ENCODE measurements around the gene INPP5J.

INPP5J gene

DNA sequence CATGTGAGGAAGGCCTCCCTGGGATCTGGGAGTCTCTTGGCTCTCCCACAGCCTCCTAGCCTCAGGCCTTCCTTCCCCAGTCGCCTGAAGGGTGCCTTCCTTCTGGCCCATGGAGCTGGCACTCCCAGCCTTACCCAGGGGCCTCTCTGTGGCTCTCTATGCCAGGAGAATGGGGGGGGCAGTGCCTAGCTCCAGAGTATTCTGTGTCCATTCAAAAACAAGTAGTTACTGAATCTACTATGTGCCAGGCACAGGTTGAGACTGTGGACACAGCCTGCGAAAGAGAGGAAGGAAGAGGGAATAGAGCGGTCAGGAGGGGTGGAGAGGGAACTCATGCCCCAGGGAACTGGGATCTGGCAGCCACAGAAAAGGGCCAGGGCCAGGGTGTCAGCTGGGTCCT is 20.3 kb downstream of the INPP5J start:
- Histone ChIP-seq H3K9me3 (ENCODE audit: control insufficient read depth in 1 of 2, low read length in 2 of 2) (no peaks in the 10 kb centered on the region), H3K4me3 (ENCODE audit: low read depth in 1 of 2, low read length in 2 of 2) (no peak overlapping the region), H3K36me3 (ENCODE audit: control insufficient read depth in 1 of 2, insufficient read depth in 2 of 2, low read length in 2 of 2) (no peaks in the 10 kb centered on the region), H3K27me3 (ENCODE audit: low read depth, low read length) (peaks cover 9% of the 10 kb centered on the region), H3K27ac (ENCODE audit: low read length) (no peak overlapping the region), H3K4me1 (ENCODE audit: control insufficient read depth in 1 of 2, insufficient read depth in 2 of 2, low read length in 2 of 2) (no peaks in the 10 kb centered on the region)

DNA sequence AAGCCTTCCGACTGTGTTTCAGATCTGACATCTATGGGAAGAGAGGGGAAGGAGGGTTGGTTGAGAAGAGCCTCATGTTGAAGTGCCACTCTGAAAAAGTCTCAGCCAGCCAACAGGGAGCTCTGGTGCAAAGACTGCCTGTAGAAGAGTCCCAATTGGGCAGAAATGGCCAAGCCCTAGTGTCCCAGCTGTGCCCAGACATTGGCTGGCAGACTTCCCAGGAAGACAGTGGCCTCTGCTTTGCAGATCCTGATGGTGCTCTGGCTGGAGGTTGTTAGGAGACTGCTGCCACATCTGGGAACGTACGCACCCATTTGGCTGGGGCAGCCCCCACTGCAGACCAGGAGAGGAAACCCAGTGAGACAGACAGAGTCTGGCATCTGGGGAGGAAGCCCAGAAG is 20.8 kb downstream of the INPP5J start:
- H3K27ac ChIP-seq (ENCODE audit: low read length), result no peak overlapping the region
- H3K36me3 ChIP-seq (ENCODE audit: control insufficient read depth in 1 of 2, insufficient read depth in 2 of 2, low read length in 2 of 2), result no peaks in the 10 kb centered on the region
- H3K4me3 ChIP-seq (ENCODE audit: low read depth in 1 of 2, low read length in 2 of 2), result no peak overlapping the region
- peaks cover 9% of the 10 kb centered on the region for H3K27me3 ChIP-seq (ENCODE audit: low read depth, low read length)
- peaks cover 0 to under 1% of the 10 kb centered on the region in 2 donors for H3K4me1 ChIP-seq (ENCODE audit: control insufficient read depth in 1 of 2, insufficient read depth in 2 of 2, low read length in 2 of 2)
- H3K9me3 ChIP-seq (ENCODE audit: control insufficient read depth in 1 of 2, low read length in 2 of 2), result no peaks in the 10 kb centered on the region

DNA sequence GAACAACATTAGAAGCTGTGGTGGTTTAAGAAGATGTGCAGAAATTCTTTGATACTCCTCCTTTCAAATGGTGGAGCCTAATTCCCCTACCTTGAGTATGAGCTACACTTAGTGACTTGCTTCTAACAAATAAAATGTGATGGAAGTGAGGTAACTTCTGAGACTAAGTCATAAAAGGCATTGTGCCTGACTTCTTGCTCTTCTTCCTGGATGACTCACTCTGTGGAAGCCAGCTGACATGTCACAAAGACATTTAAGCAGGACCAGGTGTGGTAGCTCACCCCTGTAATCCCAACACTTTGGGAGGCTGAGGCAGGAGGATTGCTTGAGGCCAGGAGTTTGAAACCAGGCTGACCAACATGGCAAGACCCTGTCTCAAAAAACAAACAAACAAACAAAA is 21.5 kb downstream of the INPP5J start:
- Histone ChIP-seq H3K27ac (ENCODE audit: low read length) (no peak overlapping the region), H3K27me3 (ENCODE audit: low read depth, low read length) (peaks cover 7% of the 10 kb centered on the region), H3K36me3 (ENCODE audit: control insufficient read depth in 1 of 2, insufficient read depth in 2 of 2, low read length in 2 of 2) (no peaks in the 10 kb centered on the region), H3K9me3 (ENCODE audit: control insufficient read depth in 1 of 2, low read length in 2 of 2) (no peaks in the 10 kb centered on the region), H3K4me1 (ENCODE audit: control insufficient read depth in 1 of 2, insufficient read depth in 2 of 2, low read length in 2 of 2) (peaks cover 0 to 7% of the 10 kb centered on the region in 2 donors), H3K4me3 (ENCODE audit: low read depth in 1 of 2, low read length in 2 of 2) (no peak overlapping the region)

DNA sequence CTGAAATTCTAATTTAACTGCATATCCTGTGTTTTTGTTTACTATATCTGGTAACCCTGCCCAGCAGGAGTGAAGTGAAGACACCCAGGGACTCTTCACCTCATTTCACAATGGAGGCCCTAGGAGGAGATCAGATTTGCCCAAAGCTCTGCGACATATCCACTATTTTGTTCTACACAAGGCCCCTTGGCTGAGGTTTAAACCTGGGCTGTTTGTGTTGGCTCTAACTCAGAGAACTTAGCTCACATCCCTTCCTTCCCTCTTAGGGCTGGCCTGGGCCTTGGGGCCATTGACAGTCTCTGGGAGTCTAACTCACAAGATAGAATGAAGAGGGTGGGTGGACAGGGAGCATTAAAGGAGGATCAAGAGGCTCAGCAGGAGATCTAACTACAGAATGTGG is 25.7 kb downstream of the INPP5J start:
- H3K9me3 ChIP-seq (ENCODE audit: control insufficient read depth in 1 of 2, low read length in 2 of 2), result no peaks in the 10 kb centered on the region
- peaks cover 0 to 7% of the 10 kb centered on the region in 2 donors for H3K4me1 ChIP-seq (ENCODE audit: control insufficient read depth in 1 of 2, insufficient read depth in 2 of 2, low read length in 2 of 2)
- H3K4me3 ChIP-seq (ENCODE audit: low read depth in 1 of 2, low read length in 2 of 2), result no peak overlapping the region
- no peaks in the 10 kb centered on the region for H3K27me3 ChIP-seq (ENCODE audit: low read depth, low read length)
- no peaks in the 10 kb centered on the region for H3K36me3 ChIP-seq (ENCODE audit: control insufficient read depth in 1 of 2, insufficient read depth in 2 of 2, low read length in 2 of 2)
- peak overlapping the region; percentile 14 for H3K27ac ChIP-seq (ENCODE audit: low read length)

DNA sequence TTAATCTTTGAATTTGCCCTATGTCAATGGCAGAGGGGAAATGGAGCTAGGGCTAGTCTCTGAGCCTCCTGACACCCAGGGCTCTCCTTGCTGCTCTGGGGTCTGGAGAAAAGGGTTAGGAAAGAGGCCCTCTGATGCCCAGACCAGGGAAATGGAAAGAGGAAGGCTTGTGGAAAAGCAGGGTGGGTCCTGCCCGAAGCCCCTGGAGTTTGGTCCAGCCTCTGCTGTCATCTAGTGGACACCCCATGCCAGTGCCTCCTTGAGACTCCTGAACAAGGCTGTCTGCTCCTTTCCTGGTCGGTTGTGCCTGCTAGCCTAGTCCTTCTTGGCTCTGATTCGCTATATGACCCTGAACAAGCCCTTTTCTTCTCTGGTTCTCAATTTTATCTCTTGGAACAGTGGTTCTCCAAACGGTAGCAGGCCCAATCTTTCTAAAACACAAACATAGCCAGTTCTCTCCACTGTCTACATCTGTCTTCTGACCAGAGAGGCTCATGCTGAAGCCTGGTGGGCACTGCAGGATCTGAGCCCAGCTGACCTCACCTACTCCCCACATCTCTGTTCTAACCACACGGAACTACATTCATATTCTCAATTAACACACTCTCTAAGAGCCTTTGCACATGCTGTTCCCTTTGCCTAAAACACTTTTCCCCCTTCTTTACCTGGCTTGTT is 26.3 kb downstream of the INPP5J start:
- Histone ChIP-seq H3K9me3 (ENCODE audit: control insufficient read depth in 1 of 2, low read length in 2 of 2) (no peaks in the 10 kb centered on the region), H3K4me3 (ENCODE audit: low read depth in 1 of 2, low read length in 2 of 2) (no peak overlapping the region), H3K4me1 (ENCODE audit: control insufficient read depth in 1 of 2, insufficient read depth in 2 of 2, low read length in 2 of 2) (peaks cover 0 to 7% of the 10 kb centered on the region in 2 donors), H3K27me3 (ENCODE audit: low read depth, low read length) (no peaks in the 10 kb centered on the region), H3K27ac (ENCODE audit: low read length) (peak overlapping the region; percentile 14), H3K36me3 (ENCODE audit: control insufficient read depth in 1 of 2, insufficient read depth in 2 of 2, low read length in 2 of 2) (no peaks in the 10 kb centered on the region)

DNA sequence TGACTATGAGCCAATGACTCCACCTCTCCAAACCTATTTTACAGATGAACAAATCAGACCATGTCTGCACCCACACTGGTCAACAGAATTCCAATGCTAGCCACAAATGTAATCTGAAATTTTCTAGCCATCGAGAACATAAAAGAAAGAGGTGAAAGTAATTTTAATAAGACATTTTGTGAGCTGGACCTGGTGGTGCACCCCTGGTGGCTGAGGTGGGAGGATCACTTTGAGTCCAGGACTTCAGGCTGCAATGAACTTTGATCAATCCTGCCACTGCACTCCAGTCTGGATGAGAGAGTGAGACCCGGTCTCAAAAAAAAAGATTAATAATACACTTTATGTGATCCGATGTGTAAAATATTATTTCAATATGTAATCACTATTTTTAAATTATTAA is 27.8 kb downstream of the INPP5J start:
- Histone ChIP-seq H3K9me3 (ENCODE audit: control insufficient read depth in 1 of 2, low read length in 2 of 2) (no peaks in the 10 kb centered on the region), H3K4me3 (ENCODE audit: low read depth in 1 of 2, low read length in 2 of 2) (no peak overlapping the region), H3K4me1 (ENCODE audit: control insufficient read depth in 1 of 2, insufficient read depth in 2 of 2, low read length in 2 of 2) (peaks cover 7% of the 10 kb centered on the region in 2 donors), H3K27ac (ENCODE audit: low read length) (no peak overlapping the region), H3K27me3 (ENCODE audit: low read depth, low read length) (no peaks in the 10 kb centered on the region), H3K36me3 (ENCODE audit: control insufficient read depth in 1 of 2, insufficient read depth in 2 of 2, low read length in 2 of 2) (no peaks in the 10 kb centered on the region)

DNA sequence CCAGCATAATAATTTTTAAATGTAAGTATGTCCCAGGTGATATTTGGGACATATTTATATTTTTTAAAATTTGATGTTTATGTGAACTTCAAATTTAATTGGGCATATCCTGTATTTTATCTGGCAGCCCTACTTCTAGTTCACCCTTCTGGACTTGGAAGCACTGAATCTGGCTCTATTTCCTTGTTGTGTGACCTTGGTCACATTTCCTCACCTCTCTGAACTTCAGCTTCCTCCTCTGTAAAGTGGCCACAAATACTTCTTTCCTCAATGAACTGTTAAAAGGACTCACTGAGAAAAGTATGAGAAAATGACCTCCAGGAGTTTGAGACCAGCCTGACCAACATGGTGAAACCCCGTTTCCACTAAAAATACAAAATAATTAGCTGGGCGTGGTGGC is 29.1 kb downstream of the INPP5J start:
- peaks cover 7 to 13% of the 10 kb centered on the region in 2 donors for H3K4me1 ChIP-seq (ENCODE audit: control insufficient read depth in 1 of 2, insufficient read depth in 2 of 2, low read length in 2 of 2)
- no peak overlapping the region for H3K4me3 ChIP-seq (ENCODE audit: low read depth in 1 of 2, low read length in 2 of 2)

DNA sequence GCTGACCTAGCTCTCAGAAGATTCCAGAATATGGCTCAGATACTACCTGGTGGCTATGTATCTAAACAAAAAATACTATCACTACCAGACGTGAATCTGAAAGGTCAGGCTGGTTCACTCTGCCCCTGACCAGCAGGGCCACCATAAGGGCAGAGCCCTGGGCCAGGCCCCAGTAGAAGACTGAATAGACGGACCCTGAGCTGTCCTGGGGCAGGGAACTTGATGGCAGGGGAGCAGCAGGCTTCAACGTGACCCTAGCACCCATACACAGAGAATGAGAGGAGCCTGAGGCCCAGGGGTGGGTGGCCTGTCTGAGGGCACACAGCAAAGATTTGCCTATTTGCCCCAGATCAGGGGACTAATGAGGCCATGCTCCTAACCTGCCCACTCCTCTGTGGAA is 30.6 kb downstream of the INPP5J start:
- H3K27me3 ChIP-seq (ENCODE audit: low read depth, low read length), result no peaks in the 10 kb centered on the region
- H3K4me1 ChIP-seq (ENCODE audit: control insufficient read depth in 1 of 2, insufficient read depth in 2 of 2, low read length in 2 of 2), result peaks cover 7 to 13% of the 10 kb centered on the region in 2 donors
- no peaks in the 10 kb centered on the region for H3K9me3 ChIP-seq (ENCODE audit: control insufficient read depth in 1 of 2, low read length in 2 of 2)
- H3K36me3 ChIP-seq (ENCODE audit: control insufficient read depth in 1 of 2, insufficient read depth in 2 of 2, low read length in 2 of 2), result no peaks in the 10 kb centered on the region
- no peak overlapping the region for H3K27ac ChIP-seq (ENCODE audit: low read length)
- no peak overlapping the region for H3K4me3 ChIP-seq (ENCODE audit: low read depth in 1 of 2, low read length in 2 of 2)

More for the DNA sequence above, 29.1 kb downstream of the INPP5J start:
- Histone ChIP-seq H3K27me3 (ENCODE audit: low read depth, low read length) (no peaks in the 10 kb centered on the region), H3K36me3 (ENCODE audit: control insufficient read depth in 1 of 2, insufficient read depth in 2 of 2, low read length in 2 of 2) (no peaks in the 10 kb centered on the region), H3K9me3 (ENCODE audit: control insufficient read depth in 1 of 2, low read length in 2 of 2) (no peaks in the 10 kb centered on the region), H3K27ac (ENCODE audit: low read length) (no peak overlapping the region)

DNA sequence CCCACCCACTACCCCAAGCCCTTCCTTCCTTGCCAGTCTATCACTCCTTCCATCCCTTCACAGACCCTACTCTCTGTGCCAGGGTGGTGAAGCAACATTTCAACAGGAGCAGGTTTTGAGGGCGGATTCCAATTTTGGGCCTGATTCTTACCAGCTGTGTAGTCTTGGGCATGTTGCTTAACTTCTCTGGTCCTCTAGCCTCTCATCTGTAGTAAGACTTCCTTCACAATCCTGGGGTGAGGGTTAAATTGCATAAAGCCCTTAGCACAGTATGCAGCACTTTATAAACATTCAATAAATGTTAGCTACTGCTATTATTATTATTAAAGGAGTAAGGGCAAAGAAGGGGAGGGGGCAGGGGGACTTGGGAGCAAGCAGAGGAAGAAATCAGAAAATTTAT is 32.2 kb downstream of the INPP5J start:
- Histone ChIP-seq H3K27me3 (ENCODE audit: low read depth, low read length) (no peaks in the 10 kb centered on the region), H3K27ac (ENCODE audit: low read length) (peak overlapping the region; percentile 60), H3K9me3 (ENCODE audit: control insufficient read depth in 1 of 2, low read length in 2 of 2) (no peaks in the 10 kb centered on the region), H3K4me1 (ENCODE audit: control insufficient read depth in 1 of 2, insufficient read depth in 2 of 2, low read length in 2 of 2) (peaks cover 0 to 13% of the 10 kb centered on the region in 2 donors), H3K36me3 (ENCODE audit: control insufficient read depth in 1 of 2, insufficient read depth in 2 of 2, low read length in 2 of 2) (no peaks in the 10 kb centered on the region), H3K4me3 (ENCODE audit: low read depth in 1 of 2, low read length in 2 of 2) (no peak overlapping the region)

DNA sequence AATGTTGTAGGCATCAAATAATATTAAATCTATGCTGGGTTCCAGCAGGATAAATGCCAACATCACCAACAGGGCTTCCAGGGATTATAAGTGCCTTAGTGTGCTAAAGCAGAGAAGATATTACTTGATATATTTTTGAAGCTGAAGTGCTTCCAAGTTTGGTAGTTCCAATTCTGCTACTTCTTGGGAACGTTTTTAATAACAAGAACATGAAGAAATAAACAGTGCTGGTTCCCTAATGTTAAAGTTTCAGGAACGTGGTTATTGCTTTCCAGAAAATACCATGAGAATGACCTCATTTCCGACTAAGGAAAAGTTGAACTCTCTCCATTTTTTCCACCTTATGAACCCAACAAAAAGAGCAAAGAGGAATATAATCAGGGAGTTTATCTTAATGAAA is 32.7 kb downstream of the INPP5J start:
- H3K4me3 ChIP-seq (ENCODE audit: low read depth in 1 of 2, low read length in 2 of 2), result no peak overlapping the region
- H3K27ac ChIP-seq (ENCODE audit: low read length), result peak overlapping the region; percentile 60
- H3K36me3 ChIP-seq (ENCODE audit: control insufficient read depth in 1 of 2, insufficient read depth in 2 of 2, low read length in 2 of 2), result no peaks in the 10 kb centered on the region
- H3K4me1 ChIP-seq (ENCODE audit: control insufficient read depth in 1 of 2, insufficient read depth in 2 of 2, low read length in 2 of 2), result peaks cover 0 to 13% of the 10 kb centered on the region in 2 donors
- H3K27me3 ChIP-seq (ENCODE audit: low read depth, low read length), result no peaks in the 10 kb centered on the region
- no peaks in the 10 kb centered on the region for H3K9me3 ChIP-seq (ENCODE audit: control insufficient read depth in 1 of 2, low read length in 2 of 2)

DNA sequence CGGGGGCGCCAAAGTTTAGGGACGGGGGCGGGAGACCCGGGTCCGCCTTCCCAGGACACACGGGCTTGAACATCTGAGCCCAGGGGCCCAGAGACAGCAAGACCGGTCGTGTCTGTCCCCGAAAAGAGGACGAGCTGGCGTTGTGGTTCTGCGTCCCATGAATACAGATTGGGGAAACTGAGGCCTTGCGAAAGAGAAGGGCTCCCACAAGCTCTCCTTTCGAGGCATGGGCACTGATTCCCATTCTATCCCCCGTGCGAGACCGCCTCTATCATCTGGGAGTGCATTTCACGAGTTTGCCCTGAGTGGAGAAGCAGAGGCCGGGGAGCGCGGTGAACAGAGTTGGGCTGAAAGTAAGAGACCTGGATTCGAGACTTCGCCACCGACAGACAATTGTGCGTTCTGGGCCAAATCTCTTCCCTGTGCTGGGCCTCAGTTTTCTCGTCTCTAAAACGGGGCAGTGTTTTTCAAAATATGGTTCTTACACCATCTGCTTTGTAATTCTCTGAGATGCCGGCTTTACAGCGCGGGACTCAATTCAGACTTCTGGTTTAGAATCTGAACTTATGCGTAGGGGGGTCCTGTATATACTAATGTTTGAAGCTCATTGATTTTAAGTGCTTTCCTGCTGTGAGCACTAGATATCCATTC is 37.7 kb downstream of the INPP5J start:
- H3K36me3 ChIP-seq (ENCODE audit: control insufficient read depth in 1 of 2, insufficient read depth in 2 of 2, low read length in 2 of 2), result no peaks in the 10 kb centered on the region
- no peaks in the 10 kb centered on the region for H3K27me3 ChIP-seq (ENCODE audit: low read depth, low read length)
- H3K27ac ChIP-seq (ENCODE audit: low read length), result peak overlapping the region; percentile 91
- peak overlapping the region; percentile 77 to 95 for H3K4me3 ChIP-seq (ENCODE audit: low read depth in 1 of 2, low read length in 2 of 2)
- no peaks in the 10 kb centered on the region for H3K9me3 ChIP-seq (ENCODE audit: control insufficient read depth in 1 of 2, low read length in 2 of 2)
- peaks cover 16 to 34% of the 10 kb centered on the region in 2 donors for H3K4me1 ChIP-seq (ENCODE audit: control insufficient read depth in 1 of 2, insufficient read depth in 2 of 2, low read length in 2 of 2)
